Endothelial cell (in vitro differentiated cells): ENCODE results near the gene TBX4. TPM values are rescaled to one million over a fixed set of nuclear protein-coding genes. Genes with fewer than 3 reads are reported as not detected.
A peak's percentile ranks its signal among the peaks of the same experiment; 100 is the strongest.

Experiments
- DNase-seq: peaks from one replicate; pipeline ENCODE4 v3.0.0; 2021; ENCODE audit warnings: low spot score
- H3K27ac Mint-ChIP-seq: one replicate; pipeline ENCODE4 v1.8.0; 2021; ENCODE audit warnings: mixed read lengths, inconsistent platforms; ENCODE audit not compliant: unreplicated experiment
- H3K27me3 Mint-ChIP-seq: one replicate; pipeline ENCODE4 v1.8.0; 2021; ENCODE audit warnings: mild to moderate bottlenecking, moderate library complexity, mixed read lengths, inconsistent platforms; ENCODE audit not compliant: unreplicated experiment
- H3K36me3 Mint-ChIP-seq: one replicate; pipeline ENCODE4 v1.8.0; 2021; ENCODE audit warnings: mild to moderate bottlenecking, low read depth, mixed read lengths, inconsistent platforms; ENCODE audit not compliant: unreplicated experiment
- H3K4me1 Mint-ChIP-seq: one replicate; pipeline ENCODE4 v1.8.0; 2021; ENCODE audit warnings: mild to moderate bottlenecking, mixed read lengths, inconsistent platforms; ENCODE audit not compliant: unreplicated experiment
- H3K4me3 Mint-ChIP-seq: one replicate; pipeline ENCODE4 v1.8.0; 2021; ENCODE audit warnings: mild to moderate bottlenecking, mixed read lengths, inconsistent platforms; ENCODE audit not compliant: unreplicated experiment
- H3K9me3 Mint-ChIP-seq: one replicate; pipeline ENCODE4 v1.8.0; 2021; ENCODE audit warnings: mixed read lengths, inconsistent platforms; ENCODE audit not compliant: unreplicated experiment
- CTCF ChIP-seq: fragments of 200-600 bp; sonication (generic); IDR thresholded peaks from one replicate; pipeline ENCODE4 v1.5.0; 2021; ENCODE audit warnings: antibody characterized with exemption; ENCODE audit not compliant: unreplicated experiment
- total RNA-seq: library from RNA; stranded (reverse); fragmentation: NEBNext Ultra II Directional; extraction: Animal tissue kit (Norgen Biotek cat#: 25700); gene quantifications from one replicate; pipeline ENCODE4 v1.2.1, GENCODE V29; 2021; ENCODE audit not compliant: unreplicated experiment

TBX4 gene
- total RNA-seq, 1 donor from 2014 or later: 1.1 TPM

- Mint-ChIP-seq H3K4me1 (peaks cover 4% of the 10 kb centered on the region), H3K27me3 (peaks cover 9% of the 10 kb centered on the region), H3K4me3 (no peak overlapping the region), H3K36me3 (no peaks in the 10 kb centered on the region), H3K27ac (no peak overlapping the region), H3K9me3 (no peaks in the 10 kb centered on the region)
- DNase-seq: no peak
- TF ChIP-seq CTCF: no peak
These were observed 24.4 kb downstream of the TBX4 start for GRCh38 chr17:61476476-61477203.

- Mint-ChIP-seq H3K9me3 (no peaks in the 10 kb centered on the region), H3K27ac (no peak overlapping the region), H3K4me1 (peaks cover 4% of the 10 kb centered on the region), H3K36me3 (no peaks in the 10 kb centered on the region), H3K27me3 (peaks cover 9% of the 10 kb centered on the region), H3K4me3 (no peak overlapping the region)
- DNase-seq: no peak
- TF ChIP-seq CTCF: no peak
These were observed 25.1 kb downstream of the TBX4 start for GRCh38 chr17:61477204-61477834.

DNA sequence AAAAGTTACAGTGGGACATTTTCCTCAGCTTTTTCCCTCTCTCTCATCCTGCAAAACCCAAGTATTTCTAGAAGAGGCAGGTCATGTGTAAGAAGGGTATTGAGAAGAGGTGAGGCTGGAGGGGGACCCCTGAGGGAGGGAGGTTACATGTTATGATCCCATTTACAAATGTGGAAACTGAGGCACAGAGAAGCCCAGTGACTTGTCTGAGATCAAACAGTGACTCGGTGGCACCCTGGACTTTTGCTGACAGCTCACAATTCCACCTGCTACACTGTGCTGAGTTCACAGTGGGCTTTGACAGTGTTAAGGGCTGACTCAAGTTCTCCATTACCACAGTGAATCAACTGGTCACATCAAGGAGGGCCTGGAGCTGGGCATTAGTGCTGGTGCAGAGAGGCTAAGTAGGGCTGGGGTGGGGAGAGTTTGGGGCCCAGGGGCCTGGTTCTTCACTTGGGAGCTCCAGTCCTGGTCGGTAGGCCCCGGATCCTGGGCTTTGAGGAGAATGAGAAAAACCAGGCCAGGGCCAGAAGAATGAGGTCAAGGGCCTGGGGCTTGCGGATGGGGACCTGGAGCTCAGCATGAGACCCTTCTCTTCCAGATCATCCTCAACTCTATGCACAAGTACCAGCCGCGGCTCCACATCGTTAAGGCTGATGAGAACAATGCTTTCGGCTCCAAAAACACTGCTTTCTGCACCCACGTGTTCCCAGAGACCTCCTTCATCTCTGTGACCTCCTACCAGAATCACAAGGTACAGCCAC lies 26.0 kb downstream of the TBX4 start:
- H3K27ac Mint-ChIP-seq: peak overlapping the region; percentile 42
- no peak for DNase-seq
- H3K4me1 Mint-ChIP-seq: peaks cover 4% of the 10 kb centered on the region
- no peaks in the 10 kb centered on the region for H3K36me3 Mint-ChIP-seq
- peaks cover 9% of the 10 kb centered on the region for H3K27me3 Mint-ChIP-seq
- H3K4me3 Mint-ChIP-seq: no peak overlapping the region
- no peak for TF ChIP-seq CTCF
- H3K9me3 Mint-ChIP-seq: no peaks in the 10 kb centered on the region

DNA sequence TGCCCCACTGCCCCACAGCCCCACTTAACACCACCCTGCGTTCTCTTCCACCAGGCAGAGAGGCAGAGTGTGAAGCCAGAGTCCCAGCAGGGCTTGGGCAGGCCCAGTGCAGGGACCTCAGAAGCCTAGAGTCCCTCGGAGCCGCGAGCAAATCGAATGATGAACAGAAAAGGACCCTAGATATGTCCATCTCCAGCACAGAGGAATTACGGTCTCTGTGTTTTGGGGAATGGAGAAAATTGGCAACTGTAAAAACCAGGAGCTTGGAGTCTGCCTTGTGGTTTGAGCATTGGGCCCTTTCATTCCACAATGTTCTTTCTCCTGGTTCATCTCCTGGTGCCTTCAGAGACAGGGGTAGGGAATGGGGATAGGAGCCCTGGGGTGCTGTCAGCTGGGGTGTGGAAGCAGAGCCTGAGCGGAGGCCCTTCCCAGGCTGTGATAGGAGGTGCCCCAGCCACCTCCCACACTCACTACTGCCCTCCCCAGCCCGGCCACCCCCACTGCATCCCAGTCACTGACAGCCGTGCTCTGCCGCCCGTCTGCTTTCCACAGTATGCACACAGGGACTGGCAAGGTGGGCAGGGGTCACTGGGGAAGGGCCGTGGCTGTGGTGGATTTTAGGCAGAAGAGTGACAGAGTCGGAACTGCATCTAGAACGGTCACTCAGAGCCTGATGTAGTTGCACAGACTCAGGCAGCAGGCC lies 26.7 kb downstream of the TBX4 start:
- peaks cover 4% of the 10 kb centered on the region for H3K4me1 Mint-ChIP-seq
- no peak overlapping the region for H3K4me3 Mint-ChIP-seq
- peak overlapping the region; percentile 42 for H3K27ac Mint-ChIP-seq
- no peak for TF ChIP-seq CTCF
- no peak for DNase-seq
- no peaks in the 10 kb centered on the region for H3K36me3 Mint-ChIP-seq
- no peaks in the 10 kb centered on the region for H3K9me3 Mint-ChIP-seq
- peaks cover 9% of the 10 kb centered on the region for H3K27me3 Mint-ChIP-seq
